SK-N-SH (cell line): ENCODE data around the gene IDH2. TPM values are rescaled to one million over a fixed set of nuclear protein-coding genes. Genes with fewer than 3 reads are reported as not detected.

Experiments
- CTCF ChIA-PET: fragments of 300-600, 350-600 bp; formaldehyde crosslinking; extraction: SDS; loops from one replicate; lab custom pipeline; 2021; lab: Yijun Ruan, JAX
- POLR2A ChIA-PET: fragments of 350-600 bp; sonication (Branson Sonifier 250); formaldehyde crosslinking; extraction: SDS; loops from one replicate; lab custom pipeline; 2020; ENCODE audit warnings: antibody characterized with exemption, inconsistent platforms; lab: Yijun Ruan, JAX
- DNase-seq: peaks from one replicate; pipeline ENCODE4 v3.0.0; 2012
- H2AFZ ChIP-seq: fragments of 200-600 bp; sonication (generic); 2 replicates; pipeline ENCODE4 v1.8.1; 2016; ENCODE audit warnings: antibody characterized with exemption, mild to moderate bottlenecking, low read depth
- H3F3A ChIP-seq: fragments of 200-600 bp; sonication (generic); replicated peaks from 2 replicates; pipeline ENCODE3; 2016; ENCODE audit warnings: antibody characterized with exemption, mild to moderate bottlenecking; ENCODE audit not compliant: insufficient read depth
- H3K27ac ChIP-seq, 2 experiments: fragments of 200-500 bp in 1 of 2; fragments of 200-600 bp in 1 of 2; sonication (Bioruptor generic) in 1 of 2; sonication (generic), shearing (Covaris generic) in 1 of 2; 2 replicates each; pipeline versions ENCODE4 v1.5.1 to v1.6.1; 2014 to 2016; ENCODE audit warnings: low read depth in 2 of 2, inconsistent platforms in 1 of 2, low read length in 1 of 2, mild to moderate bottlenecking in 1 of 2, mixed read lengths in 1 of 2
- H3K27me3 ChIP-seq: fragments of 200-600 bp; sonication (generic), shearing (Covaris generic); 2 replicates; pipeline ENCODE4 v1.6.1; 2016; ENCODE audit warnings: mixed run types; ENCODE audit not compliant: insufficient read depth
- H3K36me3 ChIP-seq, 2 experiments: fragments of 200-500 bp in 1 of 2; fragments of 200-600 bp in 1 of 2; sonication (Bioruptor generic) in 1 of 2; sonication (generic) in 1 of 2; replicated peaks in 1 of 2; 2 replicates each; pipeline versions ENCODE3 to v1.5.1; 2014 to 2016; ENCODE audit warnings: low read length in 1 of 2, mild to moderate bottlenecking in 1 of 2; ENCODE audit not compliant: insufficient read depth in 2 of 2, control insufficient read depth in 1 of 2
- H3K4me1 ChIP-seq, 2 experiments: fragments of 200-500 bp in 1 of 2; fragments of 200-600 bp in 1 of 2; sonication (Bioruptor generic) in 1 of 2; sonication (generic), shearing (Covaris generic) in 1 of 2; 2 replicates each; pipeline versions ENCODE4 v1.5.1 to v1.6.1; 2014 to 2016; ENCODE audit warnings: low read depth in 1 of 2, low read length in 1 of 2, mixed run types in 1 of 2; ENCODE audit not compliant: insufficient read depth in 2 of 2, control insufficient read depth in 1 of 2
- H3K4me2 ChIP-seq: fragments of 200-600 bp; sonication (generic), shearing (Covaris generic); 2 replicates; pipeline ENCODE4 v1.6.1; 2017; ENCODE audit warnings: mixed run types
- H3K4me3 ChIP-seq, 2 experiments: fragments of 200-500 bp in 1 of 2; fragments of 200-600 bp in 1 of 2; sonication (Bioruptor generic) in 1 of 2; sonication (generic), shearing (Covaris generic) in 1 of 2; 2 replicates each; pipeline versions ENCODE4 v1.5.1 to v1.8.1; 2014 to 2016; ENCODE audit warnings: low read depth in 2 of 2, inconsistent platforms in 1 of 2, low read length in 1 of 2, mild to moderate bottlenecking in 1 of 2, mixed read lengths in 1 of 2, moderate library complexity in 1 of 2
- H3K79me2 ChIP-seq: fragments of 200-600 bp; sonication (generic); 2 replicates; pipeline ENCODE4 v1.8.1; 2017; ENCODE audit warnings: mild to moderate bottlenecking; ENCODE audit not compliant: insufficient read depth
- H3K9ac ChIP-seq: fragments of 200-600 bp; sonication (generic); 2 replicates; pipeline ENCODE4 v1.6.1; 2017; ENCODE audit warnings: mixed run types
- H3K9me2 ChIP-seq: fragments of 200-600 bp; sonication (generic); 2 replicates; pipeline ENCODE4 v1.6.1; 2017; ENCODE audit warnings: mixed run types
- H3K9me3 ChIP-seq: fragments of 200-600 bp; sonication (generic); 2 replicates; pipeline ENCODE4 v1.6.1; 2017; ENCODE audit warnings: mixed run types, mild to moderate bottlenecking, moderate library complexity
- H4K20me1 ChIP-seq: fragments of 200-600 bp; sonication (generic); 2 replicates; pipeline ENCODE4 v1.6.1; 2017; ENCODE audit warnings: mild to moderate bottlenecking, mixed run types; ENCODE audit not compliant: insufficient read depth
- CHD2 ChIP-seq: fragments of 150-350 bp; IDR thresholded peaks from 2 replicates; pipeline ENCODE4 v1.6.1; 2018; ENCODE audit warnings: low read length; ENCODE audit not compliant: partially characterized antibody
- EZH2phosphoT487 ChIP-seq: fragments of 200-600 bp; sonication (generic); IDR thresholded peaks from 2 replicates; pipeline ENCODE4 v1.6.1; 2017; ENCODE audit warnings: low read depth, mixed run types, mild to moderate bottlenecking, antibody characterized with exemption, moderate library complexity, borderline replicate concordance
- FOSL2 ChIP-seq: IDR thresholded peaks from 2 replicates; pipeline ENCODE4 v1.4.0; 2012; ENCODE audit warnings: low read depth, mild to moderate bottlenecking, moderate library complexity, borderline replicate concordance
- FOXJ3 ChIP-seq: sonication (generic); formaldehyde crosslinking; IDR thresholded peaks from 2 replicates; pipeline ENCODE4 v1.5.1; 2020; ENCODE audit warnings: mild to moderate bottlenecking, missing genetic modification reagents
- FOXM1 ChIP-seq: IDR thresholded peaks from 2 replicates; pipeline ENCODE4 v1.4.0; 2012; ENCODE audit warnings: low read depth, mild to moderate bottlenecking
- GABPA ChIP-seq: IDR thresholded peaks from 2 replicates; pipeline ENCODE4 v1.4.0; 2012; ENCODE audit warnings: low read depth, mild to moderate bottlenecking
- IRF3 ChIP-seq: fragments of 150-350 bp; IDR thresholded peaks from 2 replicates; pipeline ENCODE4 v1.6.1; 2016; ENCODE audit warnings: mild to moderate bottlenecking, low read depth, low read length
- MAX ChIP-seq: IDR thresholded peaks from 2 replicates; pipeline ENCODE4 v1.4.0; 2012; ENCODE audit warnings: low read depth
- MXI1 ChIP-seq: IDR thresholded peaks from 2 replicates; pipeline ENCODE4 v1.6.1; 2012; ENCODE audit warnings: mild to moderate bottlenecking, low read depth, low read length, improper control_type of control experiment
- NFIC ChIP-seq: IDR thresholded peaks from 2 replicates; pipeline ENCODE4 v1.4.0; 2012; ENCODE audit warnings: borderline replicate concordance
- REST ChIP-seq: IDR thresholded peaks from 2 replicates; pipeline ENCODE4 v1.6.1; 2012; ENCODE audit warnings: mild to moderate bottlenecking, low read depth, low read length, moderate library complexity
- RFX5 ChIP-seq: IDR thresholded peaks from 2 replicates; pipeline ENCODE4 v1.6.1; 2012; ENCODE audit warnings: mild to moderate bottlenecking, improper control_type of control experiment, low read length
- SMC3 ChIP-seq: IDR thresholded peaks from 2 replicates; pipeline ENCODE4 v1.6.1; 2012; ENCODE audit warnings: low read depth, low read length, improper control_type of control experiment
- TEAD4 ChIP-seq: IDR thresholded peaks from 2 replicates; pipeline ENCODE4 v1.4.0; 2012; ENCODE audit warnings: mild to moderate bottlenecking, borderline replicate concordance; ENCODE audit not compliant: insufficient read depth
- USF1 ChIP-seq: IDR thresholded peaks from 2 replicates; pipeline ENCODE4 v1.4.0; 2012; ENCODE audit warnings: low read depth, borderline replicate concordance
- YY1 ChIP-seq: IDR thresholded peaks from 2 replicates; pipeline ENCODE4 v1.4.0; 2012; ENCODE audit warnings: low read depth, mild to moderate bottlenecking
- WGBS: methylation state at CpG from one replicate; pipeline ENCODE4 v1.1.6; 2017; ENCODE audit warnings: low lambda C conversion rate; 5-methylcytosine and 5-hydroxymethylcytosine counted together
- polyA plus RNA-seq, 3 experiments: library from polyadenylated mRNA; depleted of rRNA; stranded (reverse); fragments of >200 nt; gene quantifications; 2 replicates each; pipeline ENCODE4 v1.2.3, GENCODE V29; 2012

The IDH2 gene
- polyA plus RNA-seq, 1 of the 3 experiments (the other 2 are of a cell fraction) = 25.2 TPM

GRCh38 chr15:90145761-90146160 lies 43.5 kb upstream of the IDH2 start:
- H3K4me2 ChIP-seq = no peak overlapping the region
- peaks cover 0 to 18% of the 10 kb centered on the region in 2 experiments; a peak in 1 of 4 replicates for H3K4me1 ChIP-seq
- TF ChIP-seq MXI1 (no peak), RFX5 (no peak), TEAD4 (no peak), GABPA (no peak), SMC3 (no peak), NFIC (no peak), USF1 (no peak), MAX (no peak), FOSL2 (no peak), EZH2phosphoT487 (no peak), YY1 (no peak), REST (no peak), IRF3 (no peak), FOXM1 (no peak), FOXJ3 (no peak), CHD2 (no peak)
- TF ChIP-seq, all 33 proteins: peak for 0
- ChIA-PET CTCF (interaction anchor here (0.9 to 4.2 kb wide), 8 partner anchors 57 to 607 kb away, joined by 3 to 22 read pairs (median 4); partner anchors contain the start of genes CIB1 and GDPGP1), POLR2A (interaction anchor here (0.5 to 0.6 kb wide), 2 partner anchors 46 to 100 kb away, joined by 3 read pairs; no protein-coding TSS in a partner anchor)
- H3K27ac ChIP-seq = peak overlapping the region in 1 of 2 experiments; percentile 11; a peak in 1 of 4 replicates
- no peaks in the 10 kb centered on the region for H3K79me2 ChIP-seq
- WGBS = 100% methylated on average over 4 of the region's 4 CpGs
- no peak overlapping the region for H3K9ac ChIP-seq
- no peaks in the 10 kb centered on the region for H3F3A ChIP-seq
- H3K9me2 ChIP-seq = no peaks in the 10 kb centered on the region
- no peaks in the 10 kb centered on the region for H3K27me3 ChIP-seq
- DNase-seq = no peak
- no peak overlapping the region for H2AFZ ChIP-seq
- no peak overlapping the region for H3K4me3 ChIP-seq
- H3K36me3 ChIP-seq = no peaks in the 10 kb centered on the region
- H4K20me1 ChIP-seq = no peaks in the 10 kb centered on the region
- H3K9me3 ChIP-seq = no peaks in the 10 kb centered on the region
